Osteocyte (in vitro differentiated cells): ENCODE results near the gene COLEC12. TPM values are rescaled to one million over a fixed set of nuclear protein-coding genes. Genes with fewer than 3 reads are reported as not detected.

Experiments used
- DNase-seq: peaks from one replicate; pipeline ENCODE4 v3.0.0; 2021; ENCODE audit warnings: mixed read lengths; ENCODE audit not compliant: unreplicated experiment; ENCODE audit errors: extremely low spot score
- H3K27ac Mint-ChIP-seq: one replicate; pipeline ENCODE4 v1.8.0; 2021; ENCODE audit warnings: mild to moderate bottlenecking, mixed read lengths; ENCODE audit not compliant: unreplicated experiment
- H3K27me3 Mint-ChIP-seq: one replicate; pipeline ENCODE4 v1.8.0; 2021; ENCODE audit warnings: mixed read lengths; ENCODE audit not compliant: unreplicated experiment
- H3K36me3 Mint-ChIP-seq: one replicate; pipeline ENCODE4 v1.8.0; 2021; ENCODE audit warnings: mixed read lengths; ENCODE audit not compliant: unreplicated experiment
- H3K4me1 Mint-ChIP-seq: one replicate; pipeline ENCODE4 v1.8.0; 2021; ENCODE audit warnings: mixed read lengths; ENCODE audit not compliant: unreplicated experiment
- H3K4me3 Mint-ChIP-seq: one replicate; pipeline ENCODE4 v1.8.0; 2021; ENCODE audit warnings: mild to moderate bottlenecking, moderate library complexity, mixed read lengths; ENCODE audit not compliant: unreplicated experiment
- H3K9me3 Mint-ChIP-seq: one replicate; pipeline ENCODE4 v1.8.0; 2021; ENCODE audit warnings: mixed read lengths; ENCODE audit not compliant: unreplicated experiment
- CTCF ChIP-seq: fragments of 200-600 bp; sonication (generic); IDR thresholded peaks from 2 replicates; pipeline ENCODE4 v1.5.0; 2021; ENCODE audit warnings: antibody characterized with exemption, mild to moderate bottlenecking, moderate library complexity
- total RNA-seq: library from RNA; stranded (reverse); gene quantifications from 2 replicates; pipeline ENCODE4 v1.2.1, GENCODE V29; 2021

Gene COLEC12
- total RNA-seq, 1 donor from 2014 or later, result 113 TPM

GRCh38 chr18:340044-340443 is 160.5 kb downstream of the COLEC12 start:
- TF ChIP-seq CTCF, result no peak
- no peak overlapping the region for H3K4me3 Mint-ChIP-seq
- no peaks in the 10 kb centered on the region for H3K9me3 Mint-ChIP-seq
- no peak for DNase-seq
- no peaks in the 10 kb centered on the region for H3K27me3 Mint-ChIP-seq
- peaks cover 41% of the 10 kb centered on the region for H3K36me3 Mint-ChIP-seq
- no peak overlapping the region for H3K27ac Mint-ChIP-seq
- H3K4me1 Mint-ChIP-seq, result no peaks in the 10 kb centered on the region

- H3K36me3 Mint-ChIP-seq, result peaks cover 35% of the 10 kb centered on the region
- no peaks in the 10 kb centered on the region for H3K27me3 Mint-ChIP-seq
- H3K9me3 Mint-ChIP-seq, result no peaks in the 10 kb centered on the region
- no peak for TF ChIP-seq CTCF
- no peak for DNase-seq
- H3K27ac Mint-ChIP-seq, result no peak overlapping the region
- H3K4me3 Mint-ChIP-seq, result no peak overlapping the region
- no peaks in the 10 kb centered on the region for H3K4me1 Mint-ChIP-seq
Measured at GRCh38 chr18:339200-339599, 161.3 kb downstream of the COLEC12 start.

GRCh38 chr18:336713-337112 is 163.8 kb downstream of the COLEC12 start:
- no peak for TF ChIP-seq CTCF
- Mint-ChIP-seq H3K4me1 (peaks cover 7% of the 10 kb centered on the region), H3K27ac (no peak overlapping the region), H3K36me3 (peaks cover 41% of the 10 kb centered on the region), H3K9me3 (no peaks in the 10 kb centered on the region), H3K4me3 (no peak overlapping the region), H3K27me3 (no peaks in the 10 kb centered on the region)
- DNase-seq, result no peak

GRCh38 chr18:335733-336132 is 164.8 kb downstream of the COLEC12 start:
- H3K4me1 Mint-ChIP-seq, result peaks cover 16% of the 10 kb centered on the region
- H3K36me3 Mint-ChIP-seq, result peaks cover 40% of the 10 kb centered on the region
- H3K4me3 Mint-ChIP-seq, result no peak overlapping the region
- no peaks in the 10 kb centered on the region for H3K27me3 Mint-ChIP-seq
- TF ChIP-seq CTCF, result no peak
- H3K27ac Mint-ChIP-seq, result no peak overlapping the region
- DNase-seq, result no peak
- no peaks in the 10 kb centered on the region for H3K9me3 Mint-ChIP-seq

GRCh38 chr18:334575-335132 is 165.8 kb downstream of the COLEC12 start:
- no peak for DNase-seq
- Mint-ChIP-seq H3K27me3 (no peaks in the 10 kb centered on the region), H3K4me1 (peaks cover 16% of the 10 kb centered on the region), H3K9me3 (no peaks in the 10 kb centered on the region), H3K36me3 (peaks cover 38% of the 10 kb centered on the region), H3K27ac (no peak overlapping the region), H3K4me3 (no peak overlapping the region)
- no peak for TF ChIP-seq CTCF
